KOPT-K1 (cell line): ENCODE data around the gene ATP2B3.
"Not testable (repeated sequence)": the region's sequence is repeated elsewhere in the genome, so short reads cannot be mapped to it uniquely, and the experiment has no call there.

Source experiments
- H3K27ac ChIP-seq: fragments of 200-600 bp; sonication (generic); 2 replicates; pipeline ENCODE4 v1.5.1; 2016; ENCODE audit warnings: antibody characterized with exemption, mild to moderate bottlenecking, low read depth, low read length; ENCODE audit not compliant: poor library complexity, severe bottlenecking
- H3K36me3 ChIP-seq: fragments of 200-600 bp; sonication (generic); 2 replicates; pipeline ENCODE4 v1.5.1; 2017; ENCODE audit warnings: antibody characterized with exemption, mild to moderate bottlenecking, low read length, moderate library complexity; ENCODE audit not compliant: insufficient read depth
- H3K9me3 ChIP-seq: fragments of 200-600 bp; sonication (generic); 2 replicates; pipeline ENCODE4 v1.5.1; 2017; ENCODE audit warnings: antibody characterized with exemption, low read length, mild to moderate bottlenecking; ENCODE audit not compliant: insufficient read depth, poor library complexity, severe bottlenecking

ATP2B3 gene

GRCh38 chrX:153593811-153594500 is 76.5 kb downstream of the ATP2B3 start:
- Histone ChIP-seq H3K27ac (no peak overlapping the region), H3K36me3 (peaks cover 78% of the 10 kb centered on the region; the same call in 1 of the 2 replicates), H3K9me3 (no peaks in the 10 kb centered on the region)

DNA sequence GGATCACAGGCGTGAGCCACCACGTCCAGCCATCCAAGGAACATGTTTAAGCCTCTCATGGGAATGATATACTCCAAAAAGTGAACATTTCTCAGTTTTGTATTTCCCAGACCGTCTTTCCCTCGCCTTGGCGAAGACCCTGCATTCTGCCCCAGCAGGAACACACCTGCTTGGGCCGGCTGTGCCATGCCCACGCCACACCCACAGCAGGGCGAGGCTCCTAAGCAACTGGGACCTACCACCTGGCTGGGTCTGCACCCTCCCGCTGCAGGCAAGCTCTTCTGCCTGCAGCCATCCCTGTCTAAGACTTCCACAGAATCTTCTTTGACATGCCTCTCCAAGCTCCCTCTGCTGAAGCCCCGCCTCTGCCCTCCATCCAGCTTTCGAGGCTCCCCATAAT is 77.9 kb downstream of the ATP2B3 start:
- no peak overlapping the region for H3K27ac ChIP-seq
- peaks cover 64% of the 10 kb centered on the region; the same call in 1 of the 2 replicates for H3K36me3 ChIP-seq
- H3K9me3 ChIP-seq = no peaks in the 10 kb centered on the region

DNA sequence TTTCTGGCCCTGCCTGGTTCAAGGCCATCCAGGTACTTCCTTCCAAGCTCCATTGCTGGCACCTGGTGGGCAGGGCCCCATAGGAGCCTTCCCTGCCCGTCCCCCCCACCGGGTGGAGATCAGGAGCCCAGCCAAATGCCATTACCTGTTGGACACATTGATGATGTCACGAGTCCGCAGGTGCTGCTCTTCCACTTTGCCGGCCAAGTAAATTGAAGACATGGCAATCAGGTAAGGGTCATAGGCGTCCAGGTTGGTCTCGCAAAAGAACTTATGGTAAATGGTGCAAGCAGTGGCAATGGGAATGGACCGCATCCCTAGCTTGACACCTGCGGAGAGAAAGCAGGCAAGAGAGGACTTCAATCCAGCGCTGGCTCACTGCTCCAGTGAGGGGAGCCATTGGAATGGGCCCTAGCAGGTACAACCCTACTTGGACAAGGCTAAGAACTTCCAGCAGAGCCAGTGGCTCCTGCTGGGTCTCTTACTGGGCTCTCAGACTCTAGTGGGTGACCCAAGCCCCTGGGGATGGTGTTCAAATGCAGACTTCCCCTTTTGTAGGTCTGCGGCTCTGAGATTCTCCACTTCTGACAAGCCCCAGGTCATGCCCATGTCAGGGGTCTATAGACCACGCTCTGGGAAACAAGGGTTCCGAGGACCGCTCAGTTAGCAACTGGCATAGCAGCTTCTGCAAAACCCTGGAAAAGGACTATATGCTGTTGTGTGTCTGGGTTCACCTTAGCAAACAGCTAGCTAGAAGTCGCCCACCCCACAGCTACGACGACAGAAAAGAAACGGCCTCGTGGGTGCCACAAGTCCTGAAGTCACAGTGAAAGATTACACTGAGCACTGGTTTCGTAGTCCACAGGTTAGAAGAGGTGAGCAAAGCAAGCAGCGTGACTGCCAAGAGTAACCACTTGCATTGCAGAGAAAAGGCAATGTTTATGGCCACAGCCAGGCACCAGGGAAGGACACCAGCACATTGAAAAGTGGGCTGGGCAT is 78.7 kb downstream of the ATP2B3 start:
- H3K27ac ChIP-seq = no peak overlapping the region
- H3K36me3 ChIP-seq = peaks cover 57% of the 10 kb centered on the region; the same call in 1 of the 2 replicates
- H3K9me3 ChIP-seq = no peaks in the 10 kb centered on the region

GRCh38 chrX:153596981-153597750 is 79.7 kb downstream of the ATP2B3 start:
- Histone ChIP-seq H3K27ac (no peak overlapping the region), H3K9me3 (no peaks in the 10 kb centered on the region), H3K36me3 (peaks cover 47% of the 10 kb centered on the region; the same call in 1 of the 2 replicates)

- peak within 1 kb of the TSS; percentile 72 for H3K27ac ChIP-seq
- peaks cover 32% of the 10 kb centered on the region; the same call in 1 of the 2 replicates for H3K36me3 ChIP-seq
- no peaks in the 10 kb centered on the region for H3K9me3 ChIP-seq
These were observed 81.2 kb downstream of the ATP2B3 start, which contains the start of gene CCNQ for GRCh38 chrX:153598541-153599191. Gene CCNQ, minus strand, starts transcription at chrX:153599139. Its CDS starts 66 bp downstream, at chrX:153599073.

DNA sequence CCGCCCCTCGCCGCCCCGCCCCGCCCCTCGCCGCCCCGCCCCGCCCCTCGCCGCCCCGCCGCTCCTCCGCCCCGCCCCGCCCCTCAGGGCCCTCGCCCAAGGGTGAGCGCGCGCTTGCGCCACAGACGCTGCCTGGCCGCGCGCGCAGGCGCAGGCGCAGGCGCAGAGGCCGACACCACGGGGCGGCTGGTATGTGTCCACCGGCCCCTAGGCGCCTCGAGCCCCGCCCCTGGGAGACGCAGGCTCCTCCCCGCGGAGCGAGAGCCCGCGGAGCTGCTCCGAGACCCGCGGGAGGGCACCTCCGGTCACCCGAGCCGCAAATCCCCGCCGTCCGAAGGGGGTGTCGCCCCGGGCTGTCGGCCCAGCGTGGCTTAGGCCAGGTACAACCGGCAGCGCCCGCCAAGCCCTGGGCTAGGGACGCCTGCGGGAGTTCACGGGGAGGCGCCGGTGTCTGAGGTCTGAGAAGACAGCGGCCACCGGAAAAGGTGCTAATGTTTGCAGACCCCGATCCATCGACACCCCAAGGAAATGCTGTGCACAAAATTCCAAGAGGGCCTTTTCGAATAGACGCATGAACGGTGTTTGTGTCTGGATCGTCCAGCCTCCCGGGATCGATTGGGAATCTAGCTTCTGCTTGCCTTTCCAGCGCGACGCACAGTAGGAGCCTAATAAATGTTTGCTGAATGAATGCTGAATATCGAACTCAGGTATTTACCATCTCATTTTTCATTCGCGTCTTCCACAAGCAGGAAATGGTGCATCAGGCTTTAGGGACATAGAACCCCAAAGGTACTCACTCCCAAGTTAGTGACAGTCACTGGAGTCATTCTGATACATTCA is 82.0 kb downstream of the ATP2B3 start:
- peaks cover 25% of the 10 kb centered on the region; the same call in 1 of the 2 replicates for H3K36me3 ChIP-seq
- no peaks in the 10 kb centered on the region for H3K9me3 ChIP-seq
- H3K27ac ChIP-seq = peak overlapping the region; percentile 72

DNA sequence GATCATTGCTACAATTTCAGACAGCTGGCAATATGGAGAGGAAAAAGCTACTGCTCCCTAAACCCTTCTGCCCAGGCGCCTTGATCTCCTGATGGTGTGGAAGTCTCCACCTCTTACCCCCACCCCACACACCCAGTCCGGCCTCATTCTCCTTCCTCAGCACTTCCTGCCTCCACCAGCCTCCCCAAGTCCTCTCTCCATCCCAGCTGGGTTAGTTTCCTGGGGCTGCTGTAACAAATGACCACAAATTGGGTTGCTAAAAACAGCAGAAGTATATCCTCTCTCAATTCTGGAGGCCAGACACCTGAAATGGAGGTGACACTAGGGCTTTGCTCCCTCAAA is 82.6 kb downstream of the ATP2B3 start:
- Histone ChIP-seq H3K27ac (peak overlapping the region; percentile 72), H3K9me3 (no peaks in the 10 kb centered on the region), H3K36me3 (peaks cover 19% of the 10 kb centered on the region; the same call in 1 of the 2 replicates)

DNA sequence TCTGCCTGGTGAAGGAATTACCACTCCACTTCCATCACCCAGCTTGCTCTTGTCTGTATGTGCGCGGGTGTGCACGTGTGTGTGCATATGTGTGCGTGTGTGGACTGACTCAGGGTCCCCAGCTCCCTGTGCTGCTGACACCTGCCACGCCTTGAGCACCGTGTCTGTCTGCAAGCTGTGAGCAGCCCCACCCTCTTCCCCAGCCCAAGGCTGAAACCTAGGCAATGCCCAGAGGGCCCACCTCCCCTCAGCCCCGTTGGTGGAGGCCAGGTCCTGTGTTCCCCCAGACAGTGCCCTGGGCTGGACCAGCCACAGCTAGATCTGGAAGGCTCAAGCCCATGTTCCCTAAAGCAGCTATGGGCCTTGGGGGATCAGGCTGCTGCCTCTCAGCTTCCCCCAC is 83.5 kb downstream of the ATP2B3 start:
- H3K27ac ChIP-seq = no peak overlapping the region
- peaks cover 10% of the 10 kb centered on the region; the same call in 1 of the 2 replicates for H3K36me3 ChIP-seq
- H3K9me3 ChIP-seq = no peaks in the 10 kb centered on the region

GRCh38 chrX:153601511-153602110 is 84.2 kb downstream of the ATP2B3 start:
- H3K9me3 ChIP-seq = no peaks in the 10 kb centered on the region
- H3K27ac ChIP-seq = no peak overlapping the region
- H3K36me3 ChIP-seq = peaks cover 3% of the 10 kb centered on the region; the same call in 1 of the 2 replicates

DNA sequence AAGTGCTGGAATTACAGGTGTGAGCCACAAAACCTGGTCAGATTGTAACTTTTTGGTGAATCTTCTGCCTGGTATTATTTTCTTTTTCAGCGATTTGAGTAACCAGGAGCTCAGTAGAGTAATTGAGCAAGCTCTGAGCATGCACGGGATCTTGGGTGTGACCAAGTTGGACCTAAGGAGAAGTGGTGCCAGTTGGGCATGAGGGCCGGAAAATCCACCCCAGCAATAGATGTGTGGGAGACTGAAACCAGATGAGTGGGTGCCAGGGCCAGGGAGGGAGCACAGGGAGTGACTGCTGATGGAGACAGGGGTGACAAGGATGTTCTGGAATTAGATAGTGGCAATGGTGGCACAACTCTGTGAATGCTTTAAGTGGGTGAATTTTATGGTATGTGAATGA is 85.2 kb downstream of the ATP2B3 start:
- Histone ChIP-seq H3K27ac (no peak overlapping the region), H3K36me3 (no peaks in the 10 kb centered on the region), H3K9me3 (no peaks in the 10 kb centered on the region)

DNA sequence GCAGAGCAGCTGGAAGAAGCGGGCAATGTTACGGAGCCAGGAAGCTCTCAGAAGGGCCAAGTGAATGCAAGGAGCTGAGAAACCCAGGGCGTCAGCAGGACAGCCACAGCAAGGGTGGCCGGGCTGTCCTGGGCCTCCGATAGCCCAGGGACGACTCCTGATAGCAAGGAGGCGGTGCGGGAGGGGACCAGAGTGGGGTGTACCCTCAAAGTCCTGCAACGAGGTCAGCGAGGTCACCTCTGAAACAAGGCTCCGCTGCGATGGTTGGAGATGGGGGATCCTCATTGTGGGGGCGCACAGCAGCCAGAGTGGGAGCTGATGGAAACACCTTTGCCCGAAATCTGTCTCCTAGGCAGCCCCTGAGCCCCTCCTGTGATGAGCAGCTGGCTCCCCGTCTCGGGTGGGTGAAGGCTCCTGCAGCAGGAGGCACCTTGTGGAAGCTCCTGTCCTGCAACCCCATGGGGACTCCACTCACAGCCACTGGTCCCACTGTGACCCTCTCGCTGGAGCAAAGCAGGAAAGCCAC is 85.8 kb downstream of the ATP2B3 start:
- Histone ChIP-seq H3K27ac (no peak overlapping the region), H3K9me3 (no peaks in the 10 kb centered on the region), H3K36me3 (no peaks in the 10 kb centered on the region)

DNA sequence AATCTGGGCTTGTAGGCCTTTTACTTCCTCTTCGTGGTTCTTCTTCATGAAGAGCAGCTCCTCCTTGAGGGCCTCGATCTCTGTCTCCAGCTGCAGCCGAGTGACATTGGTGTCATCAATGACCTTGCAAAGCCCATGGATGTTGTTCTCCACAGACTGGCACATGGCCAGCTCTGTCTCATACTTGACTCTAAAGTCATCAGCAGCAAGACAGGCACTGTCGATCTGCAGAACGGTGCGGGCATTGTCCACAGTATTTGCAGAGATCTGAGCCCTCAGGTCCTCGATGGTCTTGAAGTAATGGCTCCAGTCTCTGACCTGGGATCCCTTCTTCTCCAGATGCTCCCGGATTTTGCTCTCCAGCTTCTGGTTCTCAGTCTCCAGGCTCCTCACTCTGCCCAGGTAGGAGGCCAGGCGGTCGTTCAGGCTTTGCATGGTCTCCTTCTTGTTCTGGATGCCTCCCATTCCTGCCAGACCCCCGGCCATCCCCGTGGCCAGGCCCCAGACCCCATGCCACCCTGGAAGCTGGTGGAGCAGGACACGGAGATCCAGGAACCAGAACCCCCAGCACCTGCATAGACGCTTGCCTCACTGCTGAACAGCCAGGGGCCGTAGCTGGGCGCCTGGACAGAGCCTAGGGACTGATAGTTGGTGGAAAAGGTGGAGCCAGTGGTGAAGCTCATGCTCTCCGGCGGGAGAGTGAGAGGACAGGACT is 87.4 kb downstream of the ATP2B3 start:
- not testable (repeated sequence) for H3K9me3 ChIP-seq, H3K36me3 ChIP-seq

GRCh38 chrX:153606503-153606902 is 89.1 kb downstream of the ATP2B3 start:
- no peaks in the 10 kb centered on the region for H3K9me3 ChIP-seq
- H3K36me3 ChIP-seq = no peaks in the 10 kb centered on the region
- H3K27ac ChIP-seq = no peak overlapping the region

More for the DNA sequence above, 87.4 kb downstream of the ATP2B3 start:
- H3K27ac ChIP-seq = not testable (repeated sequence)
